Epithelial cell of esophagus (primary cell): ENCODE results near the gene SMIM17.

Experiments used
- DNase-seq: peaks from one replicate; pipeline ENCODE4 v3.0.0; 2010; ENCODE audit warnings: low read depth
- H3K4me3 ChIP-seq: 2 replicates; pipeline ENCODE4 v1.5.1; 2011; ENCODE audit warnings: mild to moderate bottlenecking, low read length, control low read depth
- TF ChIP-seq, protein P1 (sequence below): IDR thresholded peaks from 2 replicates; pipeline ENCODE4 v1.5.1; 2011; ENCODE audit warnings: low read depth, mild to moderate bottlenecking, low read length, control low read depth, inconsistent platforms; ENCODE audit not compliant: insufficient read depth; ENCODE audit errors: missing control alignments

Gene SMIM17

GRCh38 chr19:56603829-56604228 is 39.1 kb upstream of the SMIM17 start:
- TF ChIP-seq, protein P1, sequence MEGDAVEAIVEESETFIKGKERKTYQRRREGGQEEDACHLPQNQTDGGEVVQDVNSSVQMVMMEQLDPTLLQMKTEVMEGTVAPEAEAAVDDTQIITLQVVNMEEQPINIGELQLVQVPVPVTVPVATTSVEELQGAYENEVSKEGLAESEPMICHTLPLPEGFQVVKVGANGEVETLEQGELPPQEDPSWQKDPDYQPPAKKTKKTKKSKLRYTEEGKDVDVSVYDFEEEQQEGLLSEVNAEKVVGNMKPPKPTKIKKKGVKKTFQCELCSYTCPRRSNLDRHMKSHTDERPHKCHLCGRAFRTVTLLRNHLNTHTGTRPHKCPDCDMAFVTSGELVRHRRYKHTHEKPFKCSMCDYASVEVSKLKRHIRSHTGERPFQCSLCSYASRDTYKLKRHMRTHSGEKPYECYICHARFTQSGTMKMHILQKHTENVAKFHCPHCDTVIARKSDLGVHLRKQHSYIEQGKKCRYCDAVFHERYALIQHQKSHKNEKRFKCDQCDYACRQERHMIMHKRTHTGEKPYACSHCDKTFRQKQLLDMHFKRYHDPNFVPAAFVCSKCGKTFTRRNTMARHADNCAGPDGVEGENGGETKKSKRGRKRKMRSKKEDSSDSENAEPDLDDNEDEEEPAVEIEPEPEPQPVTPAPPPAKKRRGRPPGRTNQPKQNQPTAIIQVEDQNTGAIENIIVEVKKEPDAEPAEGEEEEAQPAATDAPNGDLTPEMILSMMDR, result no peak
- DNase-seq, result no peak
- no peak overlapping the region for H3K4me3 ChIP-seq

DNA sequence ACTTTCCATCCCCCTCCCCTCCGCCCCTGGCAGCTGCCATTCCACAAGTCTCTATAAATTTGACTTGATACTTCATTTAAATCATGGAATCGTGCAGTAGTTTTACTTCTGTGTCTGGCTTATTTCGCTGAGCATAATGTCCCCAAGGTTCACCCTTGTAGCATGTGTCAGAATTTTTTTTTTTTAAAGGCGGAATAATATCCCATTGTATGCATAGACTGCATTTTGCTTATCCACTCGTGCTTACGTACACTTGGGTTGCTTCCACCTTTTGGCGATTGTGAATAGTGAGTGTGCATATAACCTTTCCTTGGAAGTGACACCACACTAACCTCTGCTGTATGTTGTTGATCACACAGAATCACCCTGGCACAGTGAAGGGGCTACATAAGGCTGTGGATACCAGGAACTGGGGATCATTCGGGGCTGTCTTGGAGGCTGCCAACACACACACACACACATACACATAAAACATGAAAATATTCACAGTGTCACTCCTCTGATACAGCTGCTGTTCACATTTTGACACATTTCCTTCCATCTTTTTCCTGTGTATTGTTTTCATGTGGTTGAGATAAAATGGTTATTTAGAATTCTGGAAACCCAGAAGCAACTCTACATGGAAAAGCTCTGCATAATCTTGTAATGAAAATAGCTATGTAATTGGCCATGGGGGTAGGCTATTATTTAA is 34.5 kb upstream of the SMIM17 start:
- H3K4me3 ChIP-seq, result no peak overlapping the region
- no peak for DNase-seq
- TF ChIP-seq, protein P1, result no peak

- DNase-seq, result no peak
- no peak overlapping the region for H3K4me3 ChIP-seq
- TF ChIP-seq, protein P1, result no peak
Measured at GRCh38 chr19:56611288-56611687, 31.7 kb upstream of the SMIM17 start.

- TF ChIP-seq, protein P1, result no peak
- DNase-seq, result no peak
- no peak overlapping the region for H3K4me3 ChIP-seq
Measured at GRCh38 chr19:56612737-56613136, 30.2 kb upstream of the SMIM17 start.

DNA sequence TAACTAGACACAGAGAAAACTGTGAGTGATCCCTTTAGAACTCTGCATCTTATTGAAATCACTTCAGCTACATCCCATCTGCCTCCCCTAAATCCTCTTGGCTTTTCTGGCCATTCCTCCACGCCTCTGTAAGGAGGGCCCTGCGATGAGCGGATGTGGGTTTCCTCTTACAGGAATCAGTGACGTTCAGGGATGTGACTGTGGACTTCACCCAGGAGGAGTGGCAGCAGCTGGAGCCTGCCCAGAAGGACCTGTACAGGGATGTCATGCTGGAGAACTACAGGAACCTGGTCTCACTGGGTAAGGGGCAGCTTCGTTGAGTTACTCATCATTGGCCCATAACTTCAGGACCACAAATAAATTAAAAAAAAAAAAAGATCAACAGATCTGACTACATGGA is 29.3 kb upstream of the SMIM17 start:
- TF ChIP-seq, protein P1, result no peak
- no peak overlapping the region for H3K4me3 ChIP-seq
- DNase-seq, result no peak

GRCh38 chr19:56617531-56617930 is 25.4 kb upstream of the SMIM17 start:
- H3K4me3 ChIP-seq, result no peak overlapping the region
- TF ChIP-seq, protein P1, result no peak
- no peak for DNase-seq

DNA sequence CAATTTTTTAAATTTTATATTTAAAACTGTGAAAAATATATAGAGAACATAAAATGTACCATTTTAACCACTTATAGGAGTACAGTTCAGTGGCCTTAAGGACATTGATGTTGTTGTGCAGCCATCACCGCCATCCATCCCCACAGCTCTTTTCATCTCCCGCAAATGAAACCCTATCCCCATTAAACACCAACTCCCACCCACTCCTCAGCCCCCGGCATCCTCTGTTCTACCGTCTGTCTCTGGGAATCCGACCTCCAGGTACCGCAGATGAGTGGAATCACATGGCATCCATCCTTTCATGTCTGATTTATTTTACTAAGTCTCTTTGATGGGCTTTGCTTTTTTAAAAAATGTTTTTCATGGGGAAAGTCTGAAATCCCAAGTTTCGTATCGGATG is 23.8 kb upstream of the SMIM17 start:
- no peak for DNase-seq
- H3K4me3 ChIP-seq, result no peak overlapping the region
- TF ChIP-seq, protein P1, result no peak
